Epithelial cell of proximal tubule (primary cell): ENCODE data around the gene RNPC3. TPM values are rescaled to one million over a fixed set of nuclear protein-coding genes. Genes with fewer than 3 reads are reported as not detected.

Source experiments
- DNase-seq: peaks from one replicate; pipeline ENCODE4 v3.0.0-alpha.2; 2011; ENCODE audit warnings: low read depth
- H3K4me3 ChIP-seq: 2 replicates; pipeline ENCODE4 v1.5.1; 2011; ENCODE audit warnings: low read depth, mild to moderate bottlenecking, low read length
- total RNA-seq: library from RNA; depleted of rRNA; stranded (reverse); fragments of >200 nt; gene quantifications from 2 replicates; pipeline ENCODE4 v1.2.3, GENCODE V29; 2015
- TF ChIP-seq, protein P1 (sequence below): conservative IDR thresholded peaks from 2 replicates; pipeline ENCODE4 v1.5.1; 2012; ENCODE audit warnings: low read depth, mild to moderate bottlenecking, low read length

RNPC3 gene, protein sequence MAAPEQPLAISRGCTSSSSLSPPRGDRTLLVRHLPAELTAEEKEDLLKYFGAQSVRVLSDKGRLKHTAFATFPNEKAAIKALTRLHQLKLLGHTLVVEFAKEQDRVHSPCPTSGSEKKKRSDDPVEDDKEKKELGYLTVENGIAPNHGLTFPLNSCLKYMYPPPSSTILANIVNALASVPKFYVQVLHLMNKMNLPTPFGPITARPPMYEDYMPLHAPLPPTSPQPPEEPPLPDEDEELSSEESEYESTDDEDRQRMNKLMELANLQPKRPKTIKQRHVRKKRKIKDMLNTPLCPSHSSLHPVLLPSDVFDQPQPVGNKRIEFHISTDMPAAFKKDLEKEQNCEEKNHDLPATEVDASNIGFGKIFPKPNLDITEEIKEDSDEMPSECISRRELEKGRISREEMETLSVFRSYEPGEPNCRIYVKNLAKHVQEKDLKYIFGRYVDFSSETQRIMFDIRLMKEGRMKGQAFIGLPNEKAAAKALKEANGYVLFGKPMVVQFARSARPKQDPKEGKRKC
- 5.1 and 6.4 TPM in 2 replicates for total RNA-seq

GRCh38 chr1:103525607-103526507 lies at the start of gene RNPC3:
Gene RNPC3 (plus strand): TSS chr1:103525699. CDS start chr1:103526071, 372 bp downstream.
- DNase-seq: peak; percentile 74
- TF ChIP-seq, protein P1, sequence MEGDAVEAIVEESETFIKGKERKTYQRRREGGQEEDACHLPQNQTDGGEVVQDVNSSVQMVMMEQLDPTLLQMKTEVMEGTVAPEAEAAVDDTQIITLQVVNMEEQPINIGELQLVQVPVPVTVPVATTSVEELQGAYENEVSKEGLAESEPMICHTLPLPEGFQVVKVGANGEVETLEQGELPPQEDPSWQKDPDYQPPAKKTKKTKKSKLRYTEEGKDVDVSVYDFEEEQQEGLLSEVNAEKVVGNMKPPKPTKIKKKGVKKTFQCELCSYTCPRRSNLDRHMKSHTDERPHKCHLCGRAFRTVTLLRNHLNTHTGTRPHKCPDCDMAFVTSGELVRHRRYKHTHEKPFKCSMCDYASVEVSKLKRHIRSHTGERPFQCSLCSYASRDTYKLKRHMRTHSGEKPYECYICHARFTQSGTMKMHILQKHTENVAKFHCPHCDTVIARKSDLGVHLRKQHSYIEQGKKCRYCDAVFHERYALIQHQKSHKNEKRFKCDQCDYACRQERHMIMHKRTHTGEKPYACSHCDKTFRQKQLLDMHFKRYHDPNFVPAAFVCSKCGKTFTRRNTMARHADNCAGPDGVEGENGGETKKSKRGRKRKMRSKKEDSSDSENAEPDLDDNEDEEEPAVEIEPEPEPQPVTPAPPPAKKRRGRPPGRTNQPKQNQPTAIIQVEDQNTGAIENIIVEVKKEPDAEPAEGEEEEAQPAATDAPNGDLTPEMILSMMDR: no peak
- H3K4me3 ChIP-seq: peak within 1 kb of the TSS; percentile 92

DNA sequence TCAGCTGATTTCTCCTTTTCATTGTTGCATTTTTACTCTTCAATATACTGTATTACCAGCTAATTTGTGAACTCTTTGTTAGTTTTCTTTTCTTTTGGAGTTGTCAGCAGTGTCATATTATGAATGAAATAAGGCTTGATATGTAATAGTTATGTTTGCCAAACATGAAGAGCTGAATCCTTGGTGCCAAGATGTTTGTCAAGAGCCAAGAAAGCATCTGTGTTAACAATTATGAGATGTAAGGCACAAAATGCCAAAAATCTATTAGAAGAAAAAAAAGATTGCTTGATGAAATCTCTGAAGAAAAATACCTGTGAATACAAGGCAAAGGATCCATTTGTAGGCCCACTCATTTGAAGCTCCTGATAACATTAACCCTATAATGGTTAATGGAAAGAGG lies 48.4 kb upstream of the RNPC3 start:
- TF ChIP-seq, protein P1: no peak
- no peak overlapping the region for H3K4me3 ChIP-seq
- DNase-seq: no peak

- no peak overlapping the region for H3K4me3 ChIP-seq
- TF ChIP-seq, protein P1: no peak
- peak; percentile 67 for DNase-seq
Measured at GRCh38 chr1:103489935-103490334, 35.6 kb upstream of the RNPC3 start.

DNA sequence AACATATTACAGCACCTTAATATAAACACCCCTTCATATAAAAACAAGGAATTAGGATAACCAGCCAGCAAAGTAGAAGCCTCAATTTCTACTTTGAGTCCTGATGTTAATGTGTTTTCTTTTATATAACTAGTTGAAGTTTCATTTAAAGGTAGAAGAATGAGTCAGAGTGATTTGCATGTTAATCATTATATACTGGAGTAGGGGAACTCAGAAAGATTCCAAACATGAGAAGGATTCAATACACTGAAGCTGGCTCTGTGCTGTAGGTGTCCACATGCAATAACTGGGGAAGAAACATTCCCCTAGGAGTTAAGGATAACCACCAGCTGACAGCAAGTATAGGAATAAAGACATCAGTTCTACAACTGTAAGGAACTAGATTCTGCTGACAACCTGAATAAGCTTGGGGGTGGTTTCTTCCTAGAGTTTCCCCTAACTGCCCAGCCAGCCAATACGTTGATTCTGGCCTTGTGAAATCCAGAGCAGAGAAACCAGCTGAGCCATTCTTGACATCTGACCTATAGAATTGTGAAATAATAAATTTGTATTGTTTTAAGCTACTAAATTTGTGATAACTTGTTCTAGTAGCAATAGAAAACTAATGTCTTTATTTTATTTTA lies 33.4 kb upstream of the RNPC3 start:
- DNase-seq: peak; percentile 69
- TF ChIP-seq, protein P1: no peak
- H3K4me3 ChIP-seq: no peak overlapping the region

DNA sequence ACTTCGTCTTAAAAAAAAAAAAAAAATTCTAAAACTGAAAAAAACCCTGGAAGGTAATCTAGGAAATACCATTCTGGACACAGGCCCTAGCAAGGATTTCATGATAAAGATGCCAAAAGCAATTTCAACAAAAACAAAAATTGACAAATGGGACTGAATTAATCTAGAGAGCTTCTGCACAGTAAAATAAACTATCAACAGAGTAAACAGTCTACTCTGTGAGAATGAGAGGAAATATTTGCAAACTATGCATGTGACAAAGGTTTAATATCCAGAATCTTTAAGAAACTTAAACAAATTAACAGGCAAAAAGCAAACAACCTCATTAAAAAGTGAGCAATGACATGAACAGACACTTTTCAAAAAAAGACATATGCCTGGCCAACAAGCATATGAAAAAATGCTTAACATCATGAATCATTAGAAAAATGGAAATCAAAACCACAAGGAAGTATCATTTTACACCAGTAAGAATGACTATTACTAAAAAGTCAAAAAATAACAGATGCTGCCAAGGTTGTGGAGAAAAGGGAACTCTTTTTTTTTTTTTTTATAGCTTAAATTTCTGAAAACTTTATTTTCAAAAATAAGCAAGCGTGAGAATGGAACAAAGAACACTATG lies 29.4 kb upstream of the RNPC3 start:
- TF ChIP-seq, protein P1: no peak
- DNase-seq: no peak
- H3K4me3 ChIP-seq: no peak overlapping the region

- no peak for DNase-seq
- TF ChIP-seq, protein P1: no peak
- H3K4me3 ChIP-seq: no peak overlapping the region
Measured at GRCh38 chr1:103497404-103497803, 28.1 kb upstream of the RNPC3 start.
